DMS53 treated with DMSO at 0.1 percent for 48 hours (cell line): ENCODE results near the gene CAMTA1.
"Not testable (repeated sequence)": the region's sequence is repeated elsewhere in the genome, so short reads cannot be mapped to it uniquely, and the experiment has no call there.

ENCODE experiments used
- DNase-seq: peaks from one replicate; lab custom pipeline; 2025; ENCODE audit not compliant: unreplicated experiment; lab: John Stamatoyannopoulos, UW

The CAMTA1 gene

DNA sequence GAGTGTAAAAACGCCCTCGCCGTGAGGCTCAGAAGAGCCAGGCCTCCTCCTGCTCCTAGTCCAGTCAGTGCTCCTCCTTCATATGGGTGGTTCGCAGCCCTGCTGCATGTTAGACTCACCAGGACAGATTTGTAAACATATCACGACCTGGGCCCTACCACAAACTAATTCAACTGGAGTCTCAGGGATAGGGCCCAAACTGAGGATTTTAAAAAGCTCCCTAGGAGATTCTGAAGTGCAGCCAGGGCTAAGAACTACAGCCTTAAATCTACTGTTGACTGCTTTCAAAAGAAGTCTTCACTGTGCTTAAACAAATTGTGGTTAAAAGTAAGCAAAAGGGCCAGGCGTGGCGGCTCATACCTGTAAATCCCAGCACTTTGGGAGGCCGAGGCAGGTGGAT is 57.0 kb downstream of the CAMTA1 start:
- DNase-seq: no peak

DNA sequence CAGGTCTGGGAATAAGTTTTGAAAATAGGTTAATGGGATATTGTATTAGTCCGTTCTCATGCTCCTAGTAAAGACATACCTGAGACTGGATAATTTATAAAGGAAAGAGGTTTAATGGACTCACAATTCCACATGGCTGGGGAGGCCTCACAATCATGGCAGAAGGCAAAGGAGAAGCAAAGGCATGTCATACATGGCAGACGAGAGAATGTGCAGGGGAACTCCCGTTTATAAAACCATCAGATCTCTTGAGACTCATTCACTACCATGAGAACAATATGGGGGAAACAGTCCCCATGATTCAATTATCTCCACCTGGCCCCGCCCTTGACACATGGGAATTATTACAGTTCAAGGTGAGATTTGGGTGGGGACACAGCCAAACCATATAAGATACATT is 60.5 kb downstream of the CAMTA1 start:
- DNase-seq: not testable (repeated sequence)

DNA sequence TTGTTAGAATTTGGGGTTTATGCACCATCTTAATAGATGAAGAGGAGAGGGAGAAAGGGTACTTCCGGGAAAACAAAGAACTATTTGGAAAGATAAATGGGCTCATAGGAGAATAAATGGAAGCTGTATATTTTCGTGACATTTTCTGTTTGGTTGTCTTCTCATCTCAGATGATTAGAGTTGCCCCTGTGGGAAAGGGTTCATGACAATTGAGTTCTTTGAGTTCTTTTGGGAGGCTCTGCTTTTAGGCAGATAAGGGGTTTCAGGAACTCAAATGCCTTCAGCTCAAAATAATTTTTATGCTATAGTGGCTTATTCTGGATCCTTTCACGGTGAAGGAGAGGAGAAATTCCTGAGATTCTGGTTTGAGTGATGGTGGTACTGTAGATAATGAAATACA is 63.6 kb downstream of the CAMTA1 start:
- no peak for DNase-seq

DNA sequence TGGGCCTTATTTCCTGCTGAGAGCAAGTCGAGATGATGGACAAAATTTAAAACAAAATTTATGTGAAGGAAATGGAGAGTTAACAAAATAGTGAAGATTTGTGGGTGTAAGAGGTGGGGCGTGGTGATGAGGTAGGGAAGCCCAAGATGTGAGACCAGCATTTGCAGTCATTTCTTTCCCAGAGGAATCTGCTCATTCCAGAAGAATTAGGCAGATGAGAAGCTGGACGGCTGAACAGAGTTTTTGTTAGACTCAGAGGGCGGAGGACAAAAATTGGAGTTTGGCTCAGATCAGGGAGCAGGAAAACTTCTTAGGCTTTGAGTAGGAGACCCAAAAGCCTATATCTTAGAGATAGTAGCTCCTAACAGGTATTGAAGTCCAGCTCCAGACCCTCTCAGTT is 65.3 kb downstream of the CAMTA1 start:
- no peak for DNase-seq

DNA sequence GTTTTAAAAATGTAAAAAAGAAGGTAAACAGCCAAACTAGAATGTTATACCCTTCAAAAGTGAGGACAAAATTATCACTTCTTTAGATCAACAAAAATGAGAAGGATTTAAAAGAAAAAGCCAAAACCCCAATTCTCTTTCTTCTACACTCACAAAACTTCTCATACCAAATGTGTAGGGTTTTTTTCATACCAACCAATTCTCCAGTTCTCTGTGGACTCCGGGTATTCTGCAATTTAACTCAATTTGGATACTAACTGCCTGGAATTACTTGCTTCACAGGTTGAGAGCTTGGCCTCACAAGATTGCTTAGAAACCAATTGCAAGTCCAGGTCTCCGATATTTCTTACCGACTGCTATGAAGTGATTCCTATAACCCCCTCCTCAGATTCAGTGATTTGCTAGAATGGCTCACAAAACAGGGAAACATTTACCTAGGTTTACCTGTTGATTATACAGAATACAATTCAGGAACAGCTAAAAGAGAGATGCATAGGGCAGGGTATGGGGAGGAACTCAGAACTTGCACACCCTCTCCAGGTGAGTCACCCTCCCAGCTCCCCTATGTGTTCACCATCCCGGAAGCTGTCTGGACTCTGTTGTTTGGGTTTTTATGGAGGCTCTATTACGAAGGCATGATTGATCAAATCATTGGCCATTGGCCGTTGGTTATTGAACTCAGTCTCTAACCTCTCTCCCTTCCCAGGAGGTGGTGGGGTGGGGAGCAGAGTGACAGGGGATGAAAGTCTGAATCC is 67.1 kb downstream of the CAMTA1 start:
- DNase-seq: no peak

DNA sequence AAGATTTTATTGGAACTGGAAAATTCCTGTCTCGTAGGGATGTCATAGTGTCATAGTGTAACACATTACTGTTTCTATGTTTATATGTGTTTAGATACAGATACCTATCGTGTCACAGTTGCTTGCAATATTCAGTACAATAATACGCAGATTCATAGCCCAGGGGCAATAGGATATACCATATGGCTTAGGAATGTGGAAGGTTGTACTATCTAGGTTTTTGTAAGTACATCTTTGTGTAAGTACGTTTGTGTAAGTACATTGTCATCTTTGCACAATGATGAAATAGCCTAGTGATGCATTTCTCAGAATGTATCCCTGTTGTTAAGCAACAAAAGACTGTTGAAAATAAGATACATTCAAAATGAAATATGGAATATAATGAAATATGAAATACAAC is 68.9 kb downstream of the CAMTA1 start:
- DNase-seq: no peak

DNA sequence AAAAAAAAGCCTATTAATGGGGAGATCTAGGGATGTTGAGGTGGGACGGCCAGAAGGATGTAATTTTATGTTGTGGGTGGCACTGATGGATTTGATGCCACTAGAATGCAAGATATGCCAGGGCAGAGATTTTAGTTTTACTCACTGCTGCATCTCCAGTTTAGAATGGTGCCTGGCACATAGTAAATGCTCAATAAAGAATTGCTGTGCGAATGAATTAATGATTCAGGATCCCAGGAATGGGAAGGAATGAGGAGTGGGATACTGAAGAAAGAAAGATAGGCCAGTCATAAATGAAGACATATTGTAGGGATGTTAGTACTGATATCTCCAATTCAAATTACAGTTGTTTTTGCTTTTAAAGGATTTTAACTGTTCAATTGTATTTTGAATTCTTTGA is 72.6 kb downstream of the CAMTA1 start:
- DNase-seq: no peak

DNA sequence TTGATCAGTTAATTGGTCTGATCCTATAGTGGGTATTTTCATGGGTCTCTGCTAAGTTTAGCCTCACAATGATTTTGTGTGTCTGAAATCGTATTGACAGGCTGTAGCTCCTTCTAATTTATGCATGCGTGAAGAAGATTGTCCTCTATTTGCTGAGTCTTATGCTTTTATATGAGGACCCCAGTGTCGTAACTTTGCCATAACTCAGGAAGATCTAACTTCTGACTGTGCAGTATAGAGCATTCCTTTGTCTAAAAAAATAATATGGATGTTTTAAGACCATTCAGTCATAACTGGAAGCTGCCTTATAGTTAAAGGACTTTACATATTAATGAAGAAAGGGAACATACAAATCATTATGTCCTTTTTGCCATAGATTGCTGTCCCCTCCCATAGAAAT is 73.3 kb downstream of the CAMTA1 start:
- DNase-seq: no peak

DNA sequence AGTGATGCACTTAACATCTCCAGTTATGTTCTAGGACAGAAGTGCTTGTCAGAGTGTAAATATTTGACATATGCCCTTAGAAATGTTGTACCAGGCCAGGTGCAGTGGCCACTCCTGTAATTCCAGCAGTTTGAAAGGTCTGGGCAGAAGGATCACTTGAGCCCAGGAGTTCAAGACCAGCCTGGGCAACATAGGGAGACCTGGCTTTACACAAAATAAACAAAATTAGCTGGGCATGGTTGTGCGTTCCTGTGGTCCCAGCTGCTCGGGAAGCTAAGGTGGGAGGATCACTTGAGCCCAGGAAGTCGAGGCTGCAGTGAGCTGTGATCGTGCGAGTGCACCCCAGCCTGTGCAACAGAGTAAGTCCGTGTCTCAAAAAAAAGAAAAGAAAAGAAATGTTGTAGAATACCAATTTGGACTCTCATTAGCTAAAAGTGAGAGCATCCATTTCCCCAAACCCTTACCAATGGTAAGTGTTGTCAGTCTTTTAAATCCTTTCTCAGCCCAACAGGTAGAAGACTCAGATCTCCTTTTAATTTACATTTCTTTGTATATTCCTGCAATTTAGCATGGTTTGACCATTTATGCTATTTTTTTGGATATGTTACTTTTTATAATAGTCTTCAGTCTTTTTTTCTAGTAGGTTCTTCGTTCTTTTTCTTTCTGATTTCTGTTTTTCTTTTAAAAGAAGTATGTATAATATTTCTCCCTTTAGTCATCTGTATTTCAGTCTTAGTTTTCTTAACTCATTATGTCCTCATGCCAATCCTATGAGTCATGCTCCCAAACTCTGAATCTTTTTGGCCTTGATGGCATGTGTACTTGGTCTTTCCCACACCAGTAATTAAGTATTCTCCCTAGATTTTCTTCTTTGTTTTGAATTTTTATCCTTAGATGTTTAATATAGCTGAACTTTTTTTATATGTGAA is 74.4 kb downstream of the CAMTA1 start:
- peak; percentile 68 for DNase-seq

DNA sequence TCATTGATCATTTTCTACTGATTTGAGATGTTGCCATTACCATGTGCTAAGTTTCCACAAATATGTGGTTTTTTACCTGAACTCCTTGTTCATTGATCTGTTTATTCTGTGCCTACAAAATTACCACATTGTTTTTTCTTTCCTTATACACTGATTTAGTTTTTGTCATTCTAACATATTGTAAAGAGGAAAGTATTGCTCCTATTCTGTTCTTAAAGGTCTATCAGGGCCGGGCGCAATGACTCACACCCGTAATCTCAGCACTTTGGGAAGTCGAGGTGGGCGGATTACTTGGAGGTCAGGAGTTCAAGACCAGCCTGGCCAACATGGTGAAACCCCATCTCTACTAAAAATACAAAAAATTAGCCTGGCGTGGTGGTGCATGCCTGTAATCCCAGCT is 75.1 kb downstream of the CAMTA1 start:
- DNase-seq: no peak

DNA sequence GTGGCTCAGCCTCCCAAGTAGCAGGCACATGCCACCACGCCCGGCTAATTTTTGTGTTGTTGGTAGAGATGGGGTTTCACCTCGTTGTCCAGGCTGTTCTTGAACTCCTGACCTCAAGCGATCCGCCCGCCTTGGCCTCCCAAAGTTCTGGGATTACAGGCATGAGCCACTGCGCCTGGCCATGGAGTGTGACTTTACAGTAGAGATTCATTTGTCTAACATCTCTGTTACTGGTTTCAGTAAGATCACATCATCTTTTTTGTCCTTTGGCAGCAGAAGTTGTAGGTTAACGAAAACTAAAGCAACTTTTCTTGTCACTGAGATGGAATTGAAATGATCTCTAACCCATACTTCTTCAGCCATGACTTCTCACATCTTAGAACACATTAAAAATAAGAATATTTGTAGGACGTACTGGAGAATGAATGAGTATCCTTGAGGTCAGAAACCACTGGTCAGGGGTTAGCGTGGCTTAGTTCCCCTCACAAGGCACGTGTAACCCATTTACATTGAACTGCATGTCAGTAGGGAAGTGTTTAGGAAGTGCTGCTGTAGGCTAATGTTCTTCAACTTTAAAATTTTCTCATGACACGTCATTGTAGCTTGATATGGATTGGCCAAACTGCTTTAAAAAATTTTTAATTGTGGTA is 75.9 kb downstream of the CAMTA1 start:
- no peak for DNase-seq

DNA sequence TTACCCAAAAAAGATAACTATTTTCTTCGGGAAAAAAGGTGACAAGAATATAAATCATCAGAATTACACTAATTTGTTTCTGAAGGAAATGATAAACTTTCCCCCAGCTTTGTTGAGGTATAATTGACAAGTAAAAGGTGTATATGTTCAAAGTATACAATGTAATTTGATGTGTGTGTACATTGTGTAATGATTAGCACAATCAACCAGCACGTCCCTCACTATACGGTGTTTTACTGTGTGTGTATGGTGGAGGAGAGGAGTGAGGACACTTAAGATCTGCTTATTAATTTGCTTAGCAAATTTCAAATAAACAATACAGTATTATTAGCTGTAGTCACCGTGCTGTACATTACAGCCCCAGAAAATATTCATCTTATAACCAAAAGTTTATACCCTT is 77.7 kb downstream of the CAMTA1 start:
- DNase-seq: no peak

DNA sequence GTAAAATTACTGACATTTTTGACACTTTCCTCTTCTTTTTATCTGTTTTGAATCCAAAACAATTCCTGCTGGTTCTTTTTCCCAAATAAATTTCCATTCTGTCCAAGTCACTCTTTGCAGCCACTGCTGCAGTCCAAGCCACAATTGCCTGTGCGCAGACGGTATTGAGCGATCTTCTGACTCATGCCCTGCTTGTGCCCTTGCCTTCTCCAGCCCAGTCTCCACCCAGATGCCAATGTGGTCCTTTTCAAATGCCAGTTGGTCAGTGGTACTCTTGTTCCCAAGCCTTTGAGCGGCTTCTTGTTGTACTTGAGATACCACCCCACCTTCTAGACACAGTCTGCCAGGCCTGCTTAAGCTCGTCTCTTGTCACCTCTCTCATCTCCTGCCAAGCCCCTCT is 78.9 kb downstream of the CAMTA1 start:
- no peak for DNase-seq

DNA sequence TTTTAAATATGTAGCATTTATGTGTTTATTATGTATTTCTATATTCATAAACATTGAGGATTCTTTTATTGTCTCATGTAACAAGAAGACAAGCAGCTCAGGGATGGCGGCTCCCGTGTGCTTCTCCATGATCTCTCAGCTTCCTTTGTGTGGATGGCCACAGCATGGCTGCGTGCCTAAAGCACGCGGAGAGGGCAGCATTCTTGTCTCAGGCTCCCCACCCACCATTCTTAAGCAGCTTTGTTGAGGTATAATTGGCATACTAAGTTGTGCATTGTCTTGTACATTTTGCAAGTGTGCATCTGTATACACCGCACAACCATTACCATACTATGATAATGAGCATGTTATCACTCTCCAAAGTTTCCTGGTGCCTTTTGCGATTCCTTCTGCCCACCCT is 81.6 kb downstream of the CAMTA1 start:
- DNase-seq: no peak

DNA sequence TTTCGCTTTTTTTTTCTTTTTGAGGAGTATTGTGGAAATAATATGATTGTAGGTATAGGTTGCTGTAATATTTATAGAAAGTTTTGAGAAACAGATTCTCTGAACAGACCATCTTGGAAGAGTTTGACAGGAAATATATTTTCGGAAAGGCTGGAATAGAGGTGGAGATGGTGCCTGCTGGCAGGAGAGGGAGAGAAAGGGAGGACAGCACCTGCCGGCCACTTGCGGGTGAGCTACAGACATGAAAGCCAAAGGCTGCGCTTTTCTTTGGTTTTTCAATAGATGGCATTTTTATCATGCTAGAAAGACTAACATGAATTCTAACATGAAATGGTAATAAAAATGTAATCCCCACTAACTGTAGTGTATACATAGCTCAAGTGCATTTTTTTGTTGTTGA is 82.1 kb downstream of the CAMTA1 start:
- DNase-seq: no peak

DNA sequence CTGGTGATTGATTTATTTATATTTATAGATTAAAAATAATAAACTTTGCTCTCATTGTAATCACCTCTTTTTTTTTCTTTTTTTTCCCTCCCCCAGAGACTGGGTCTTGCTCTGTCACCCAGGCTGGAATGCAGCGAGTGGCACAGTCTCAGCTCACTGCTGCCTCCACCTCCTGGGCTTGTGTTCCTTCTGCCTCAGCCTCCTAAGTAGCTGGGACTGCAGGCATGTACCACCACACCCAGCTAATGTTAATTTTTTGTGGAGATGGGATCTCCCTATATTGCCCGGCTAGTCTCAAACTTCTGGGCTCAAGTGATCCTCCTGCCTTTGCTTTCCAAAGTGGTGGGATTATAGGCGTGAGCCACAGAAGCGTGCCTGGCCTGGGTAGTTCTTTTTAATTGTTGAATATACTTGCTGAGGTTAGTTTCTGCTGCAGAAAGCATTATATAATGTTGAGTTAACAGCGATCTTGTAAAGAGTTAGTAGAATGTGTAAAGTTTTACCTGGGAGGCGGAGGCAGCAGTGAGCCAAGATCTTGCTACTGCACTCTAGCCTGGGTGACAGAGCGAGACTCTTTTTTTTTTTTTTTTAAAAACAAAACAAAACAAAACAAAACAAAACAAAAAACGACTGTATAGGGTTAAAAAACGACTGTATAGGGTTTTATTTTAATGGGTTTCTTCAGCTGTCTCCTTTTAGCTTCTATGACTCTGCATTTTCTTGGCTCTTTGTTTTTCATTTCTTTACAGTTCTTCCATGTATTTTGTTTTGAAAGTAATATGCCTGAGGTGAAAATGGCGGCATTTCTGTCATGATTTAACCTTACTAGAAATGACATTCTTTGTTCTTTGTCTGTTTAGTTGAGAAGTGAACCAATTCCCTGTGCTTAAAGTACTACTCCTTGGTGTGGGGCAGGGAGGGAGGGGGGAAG is 82.7 kb downstream of the CAMTA1 start:
- DNase-seq: no peak

DNA sequence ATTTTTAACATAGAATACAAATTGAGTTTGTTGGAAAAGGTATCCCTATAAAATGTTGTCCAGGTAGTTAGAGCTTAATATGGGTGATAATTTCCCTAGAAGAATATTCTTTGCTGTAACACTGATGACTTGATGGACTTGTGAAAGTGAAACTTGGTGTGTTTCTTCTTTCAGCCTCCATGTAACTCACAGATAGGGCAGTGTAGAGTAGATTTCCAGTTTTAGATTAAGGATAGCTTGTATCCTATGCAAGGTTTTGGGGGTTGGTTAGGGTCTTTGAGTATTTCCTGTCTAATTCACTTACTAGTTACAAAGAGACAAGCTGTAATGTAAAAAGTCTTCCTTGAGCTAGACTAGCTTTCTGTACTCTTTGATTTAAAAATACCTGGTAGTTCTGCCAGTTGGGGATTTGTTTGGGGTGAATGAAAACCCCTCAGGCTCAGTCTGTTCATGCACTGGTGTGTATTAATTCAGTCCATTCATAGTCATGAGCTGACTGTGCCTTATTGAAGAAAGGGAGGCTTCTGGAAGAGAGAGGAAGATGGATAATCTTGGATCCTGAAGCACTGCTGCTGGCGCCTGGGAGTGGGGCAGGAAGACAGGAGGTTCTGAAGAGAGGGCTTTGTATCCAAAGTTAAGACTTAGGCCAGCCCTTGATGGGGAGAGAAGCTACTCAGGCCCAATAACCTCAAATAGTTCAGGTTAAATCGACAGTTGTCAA is 83.6 kb downstream of the CAMTA1 start:
- DNase-seq: no peak

DNA sequence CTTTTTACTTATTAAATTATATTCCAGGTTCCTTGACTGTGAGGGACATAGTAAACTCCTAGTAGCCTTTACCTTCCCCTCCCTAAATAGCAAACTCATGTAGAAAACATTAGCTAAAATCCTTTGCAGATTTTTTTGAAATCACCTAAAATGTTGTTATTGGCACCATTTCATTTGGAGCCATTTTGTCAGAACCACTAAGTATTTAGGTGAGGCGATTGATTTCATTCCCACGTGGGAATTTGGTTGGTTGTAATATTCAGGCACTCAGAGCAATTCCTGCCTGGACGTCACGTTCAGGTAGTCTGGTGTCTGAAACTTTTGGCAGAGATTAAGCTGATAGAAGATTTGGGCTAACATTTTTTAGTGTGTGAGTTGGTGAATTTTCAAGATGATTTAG is 84.3 kb downstream of the CAMTA1 start:
- DNase-seq: no peak

DNA sequence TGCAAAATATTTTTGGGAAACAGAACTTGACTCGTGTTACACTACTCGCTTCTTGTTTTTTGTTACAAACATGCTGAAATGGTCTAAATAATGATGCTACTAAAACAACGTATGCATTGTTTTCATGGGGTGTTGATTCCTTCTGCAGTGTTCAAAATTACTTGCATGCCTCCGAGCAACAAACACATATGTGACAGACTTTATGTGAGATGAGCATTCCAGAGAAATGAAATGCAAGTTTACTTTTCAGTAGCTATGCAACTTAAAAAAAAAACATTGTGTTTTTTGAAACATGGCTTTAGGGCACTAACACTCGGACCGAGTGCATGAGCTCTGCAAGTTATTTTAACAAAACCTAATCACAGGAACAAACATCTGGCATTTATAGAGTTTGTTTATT is 84.8 kb downstream of the CAMTA1 start:
- DNase-seq: no peak

DNA sequence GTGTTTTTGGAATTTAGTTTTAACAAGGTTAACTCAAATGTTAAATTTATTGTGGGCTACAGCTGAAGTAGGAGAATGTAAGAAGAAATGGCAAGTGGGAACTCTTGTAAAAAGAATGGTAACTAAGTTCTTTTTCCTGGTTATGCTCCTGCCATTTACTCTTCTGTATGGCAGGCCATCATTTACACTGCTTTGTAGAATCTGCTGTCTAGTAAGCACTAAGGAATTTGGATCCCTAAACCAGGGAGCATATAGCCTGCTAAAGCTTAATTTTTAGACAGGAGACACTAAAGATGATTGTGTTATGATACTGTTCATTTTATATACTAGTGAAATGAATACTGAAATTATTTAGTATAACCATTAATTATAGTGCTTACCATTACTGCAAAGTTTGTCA is 85.3 kb downstream of the CAMTA1 start:
- DNase-seq: no peak
